ENCODE results near the gene GTPBP8.

- TF ChIP-seq CTCF (IDR thresholded peaks at IDR 0.05): no peak
- no peak for TF ChIP-seq POLR2A (IDR thresholded peaks at IDR 0.05)
These were observed 16.6 kb upstream of the GTPBP8 start for GRCh38 chr3:112974178-112974517.

All from thyroid gland (tissue), 4 donors.